Neuronal stem cell (in vitro differentiated cells): Measurements from ENCODE around the gene SMAD9.
A peak's percentile ranks its signal among the peaks of the same experiment; 100 is the strongest.

ENCODE experiments used
- DNase-seq: peaks from one replicate; pipeline ENCODE4 v3.0.0-alpha.2; 2013; ENCODE audit warnings: low spot score
- H2AFZ ChIP-seq: one replicate; pipeline ENCODE4 v1.6.1; 2013; ENCODE audit warnings: mild to moderate bottlenecking, low read length, inconsistent platforms
- H2AK5ac ChIP-seq: 2 replicates; pipeline ENCODE4 v1.6.1; 2013; ENCODE audit warnings: low read depth, mild to moderate bottlenecking, inconsistent platforms, low read length, moderate library complexity, mixed read lengths
- H2BK120ac ChIP-seq: 2 replicates; pipeline ENCODE4 v1.6.1; 2013; ENCODE audit warnings: low read depth, mild to moderate bottlenecking, inconsistent platforms, low read length, moderate library complexity, mixed read lengths
- H2BK12ac ChIP-seq: one replicate; pipeline ENCODE4 v1.6.1; 2013; ENCODE audit warnings: low read length, inconsistent platforms
- H2BK15ac ChIP-seq: 2 replicates; pipeline ENCODE4 v1.6.1; 2013; ENCODE audit warnings: mild to moderate bottlenecking, low read length, inconsistent platforms, mixed read lengths
- H2BK5ac ChIP-seq: one replicate; pipeline ENCODE4 v1.6.1; 2013; ENCODE audit warnings: inconsistent platforms, mild to moderate bottlenecking, low read length, moderate library complexity
- H3K14ac ChIP-seq: one replicate; pipeline ENCODE4 v1.6.1; 2013; ENCODE audit warnings: low read length, inconsistent platforms
- H3K18ac ChIP-seq: 2 replicates; pipeline ENCODE4 v1.6.1; 2013; ENCODE audit warnings: low read length, inconsistent platforms
- H3K23ac ChIP-seq: 2 replicates; pipeline ENCODE4 v1.6.1; 2013; ENCODE audit warnings: low read depth, mild to moderate bottlenecking, mixed read lengths, low read length, inconsistent platforms; ENCODE audit not compliant: poor library complexity
- H3K27ac ChIP-seq: replicated peaks from 3 replicates; pipeline ENCODE4 v1.5.1; 2013; ENCODE audit warnings: low read length, inconsistent platforms
- H3K27me3 ChIP-seq, 3 experiments: 2 replicates each; pipeline ENCODE4 v1.6.1; 2013; ENCODE audit warnings: low read length in 3 of 3, mild to moderate bottlenecking in 2 of 3, inconsistent platforms in 1 of 3, low read depth in 1 of 3, mixed read lengths in 1 of 3, moderate library complexity in 1 of 3; ENCODE audit not compliant: control insufficient read depth in 3 of 3, insufficient read depth in 3 of 3
- H3K36me3 ChIP-seq, 2 donors: replicated peaks in 1 of 2; 2 replicates each; pipeline ENCODE4 v1.6.1; 2013; ENCODE audit warnings: low read length in 2 of 2; ENCODE audit not compliant: control insufficient read depth in 2 of 2, insufficient read depth in 2 of 2
- H3K4ac ChIP-seq: 2 replicates; pipeline ENCODE4 v1.6.1; 2013; ENCODE audit warnings: inconsistent platforms, mild to moderate bottlenecking, low read length, moderate library complexity
- H3K4me1 ChIP-seq, 2 donors: 1 replicate in 1 of 2; 2 replicates in 1 of 2; pipeline ENCODE4 v1.6.1; 2013; ENCODE audit warnings: low read length in 2 of 2, low read depth in 1 of 2; ENCODE audit not compliant: control insufficient read depth in 2 of 2, insufficient read depth in 1 of 2
- H3K4me2 ChIP-seq: one replicate; pipeline ENCODE4 v1.6.1; 2013; ENCODE audit warnings: mild to moderate bottlenecking, low read length, inconsistent platforms; ENCODE audit not compliant: insufficient read depth, poor library complexity, severe bottlenecking
- H3K4me3 ChIP-seq, 2 donors: 2 replicates each; pipeline ENCODE4 v1.5.1; 2013; ENCODE audit warnings: low read length in 2 of 2, mild to moderate bottlenecking in 2 of 2, inconsistent platforms in 1 of 2, moderate library complexity in 1 of 2
- H3K79me1 ChIP-seq: one replicate; pipeline ENCODE4 v1.6.1; 2013; ENCODE audit warnings: low read depth, mild to moderate bottlenecking, inconsistent platforms, low read length, moderate library complexity
- H3K9ac ChIP-seq: one replicate; pipeline ENCODE4 v1.6.1; 2013; ENCODE audit warnings: mild to moderate bottlenecking, low read depth, low read length, inconsistent platforms; ENCODE audit not compliant: poor library complexity
- H3K9me3 ChIP-seq, 2 donors: replicated peaks in 1 of 2; 2 replicates each; pipeline versions ENCODE3 to v1.6.1; 2013; ENCODE audit warnings: low read length in 2 of 2, mild to moderate bottlenecking in 2 of 2, inconsistent platforms in 1 of 2, low read depth in 1 of 2, mixed read lengths in 1 of 2, moderate library complexity in 1 of 2; ENCODE audit not compliant: control insufficient read depth in 2 of 2, insufficient read depth in 1 of 2
- H4K8ac ChIP-seq: one replicate; pipeline ENCODE4 v1.6.1; 2013; ENCODE audit warnings: low read depth, mild to moderate bottlenecking, inconsistent platforms, low read length, moderate library complexity
- H4K91ac ChIP-seq: one replicate; pipeline ENCODE4 v1.6.1; 2013; ENCODE audit warnings: low read length, low read depth, mild to moderate bottlenecking, inconsistent platforms; ENCODE audit not compliant: poor library complexity
- WGBS, 2 donors: extraction: QIAGEN DNeasy Blood & Tissue Kit; methylation state at CpG; one replicate each; pipeline ENCODE4 v1.1.7; 2013; ENCODE audit warnings: missing lambda C conversion rate in 2 of 2, mixed read lengths in 1 of 2; ENCODE audit not compliant: insufficient read length in 2 of 2, insufficient replicate concordance in 1 of 2; ENCODE audit errors: extremely low coverage in 2 of 2; 5-methylcytosine and 5-hydroxymethylcytosine counted together

SMAD9 gene

GRCh38 chr13:36915896-36916640 is 4.0 kb downstream of the SMAD9 start:
- H2BK15ac ChIP-seq, result no peak overlapping the region
- WGBS, 2 donors, result no CpG with 5 or more reads among the region's 6 CpGs

GRCh38 chr13:36915106-36915505 is 4.9 kb downstream of the SMAD9 start:
- Histone ChIP-seq H4K8ac (no peak overlapping the region), H3K23ac (no peak overlapping the region), H2BK5ac (no peak overlapping the region), H2BK15ac (no peak overlapping the region), H3K18ac (no peak overlapping the region), H3K36me3 (no peaks in the 10 kb centered on the region), H3K4me3 (no peak overlapping the region), H3K9me3 (no peaks in the 10 kb centered on the region), H3K4ac (no peak overlapping the region), H3K14ac (no peak overlapping the region), H2AK5ac (no peak overlapping the region), H2BK12ac (no peak overlapping the region), H4K91ac (no peak overlapping the region), H3K27ac (no peak overlapping the region), H3K79me1 (no peaks in the 10 kb centered on the region), H3K9ac (no peak overlapping the region), H2AFZ (no peak overlapping the region), H3K4me2 (no peak overlapping the region), H2BK120ac (no peak overlapping the region), H3K4me1 (peaks cover 2 to 24% of the 10 kb centered on the region in 2 donors), H3K27me3 (peaks cover 0 to 7% (median 5%) of the 10 kb centered on the region in 3 experiments)
- DNase-seq, result no peak
- WGBS, 2 donors, result no CpG with 5 or more reads among the region's 5 CpGs

More at GRCh38 chr13:36915896-36916640, 4.0 kb downstream of the SMAD9 start:
- H3K9me3 ChIP-seq, result no peaks in the 10 kb centered on the region
- no peak overlapping the region for H3K27ac ChIP-seq
- H3K27me3 ChIP-seq, result peaks cover 0 to 15% (median 5%) of the 10 kb centered on the region in 3 experiments
- no peak overlapping the region for H3K14ac ChIP-seq
- no peak overlapping the region for H4K8ac ChIP-seq
- no peaks in the 10 kb centered on the region for H3K79me1 ChIP-seq
- H2BK12ac ChIP-seq, result no peak overlapping the region
- no peak overlapping the region for H2AFZ ChIP-seq
- peaks cover 2 to 24% of the 10 kb centered on the region in 2 donors for H3K4me1 ChIP-seq
- H3K4me3 ChIP-seq, result no peak overlapping the region
- H3K36me3 ChIP-seq, result no peaks in the 10 kb centered on the region
- H2BK120ac ChIP-seq, result no peak overlapping the region
- no peak overlapping the region for H3K4ac ChIP-seq
- no peak overlapping the region for H3K23ac ChIP-seq
- DNase-seq, result no peak
- H2BK5ac ChIP-seq, result no peak overlapping the region
- no peak overlapping the region for H3K4me2 ChIP-seq
- H3K9ac ChIP-seq, result no peak overlapping the region
- no peak overlapping the region for H4K91ac ChIP-seq
- H3K18ac ChIP-seq, result no peak overlapping the region
- no peak overlapping the region for H2AK5ac ChIP-seq

GRCh38 chr13:36914648-36915047 is 5.4 kb downstream of the SMAD9 start:
- no peak overlapping the region for H2AK5ac ChIP-seq
- H3K14ac ChIP-seq, result no peak overlapping the region
- H2AFZ ChIP-seq, result no peak overlapping the region
- H3K36me3 ChIP-seq, result no peaks in the 10 kb centered on the region
- H4K8ac ChIP-seq, result no peak overlapping the region
- no peak overlapping the region for H2BK12ac ChIP-seq
- DNase-seq, result no peak
- no peak overlapping the region for H3K23ac ChIP-seq
- H2BK120ac ChIP-seq, result no peak overlapping the region
- no peak overlapping the region for H3K4me2 ChIP-seq
- H3K79me1 ChIP-seq, result no peaks in the 10 kb centered on the region
- no peak overlapping the region for H2BK15ac ChIP-seq
- H3K4me1 ChIP-seq, result peaks cover 2 to 24% of the 10 kb centered on the region in 2 donors
- no peak overlapping the region for H3K4ac ChIP-seq
- H3K18ac ChIP-seq, result no peak overlapping the region
- no peaks in the 10 kb centered on the region for H3K9me3 ChIP-seq
- H2BK5ac ChIP-seq, result no peak overlapping the region
- no peak overlapping the region for H3K27ac ChIP-seq
- H4K91ac ChIP-seq, result no peak overlapping the region
- no CpG with 5 or more reads among the region's 4 CpGs for WGBS, 2 donors
- peaks cover 0 to 7% (median 5%) of the 10 kb centered on the region in 3 experiments for H3K27me3 ChIP-seq
- no peak overlapping the region for H3K9ac ChIP-seq
- H3K4me3 ChIP-seq, result no peak overlapping the region

- Histone ChIP-seq H3K36me3 (no peaks in the 10 kb centered on the region), H2BK15ac (no peak overlapping the region), H3K4ac (no peak overlapping the region), H2BK120ac (no peak overlapping the region), H2BK5ac (no peak overlapping the region), H4K91ac (no peak overlapping the region), H4K8ac (no peak overlapping the region), H3K23ac (no peak overlapping the region), H3K14ac (no peak overlapping the region), H2AFZ (peak overlapping the region; percentile 64), H3K27me3 (peaks cover 0 to 2% (median 0%) of the 10 kb centered on the region in 3 experiments), H3K4me2 (no peak overlapping the region), H3K9me3 (no peaks in the 10 kb centered on the region), H3K27ac (no peak overlapping the region), H3K18ac (no peak overlapping the region), H3K79me1 (no peaks in the 10 kb centered on the region), H3K9ac (no peak overlapping the region), H2BK12ac (no peak overlapping the region), H3K4me3 (no peak overlapping the region), H3K4me1 (peaks cover 0 to 18% of the 10 kb centered on the region in 2 donors), H2AK5ac (no peak overlapping the region)
- no peak for DNase-seq
Observed at GRCh38 chr13:36913463-36913862, 6.6 kb downstream of the SMAD9 start.
